ENCODE results near the gene MICB.
"Not testable (repeated sequence)": the region's sequence is repeated elsewhere in the genome, so short reads cannot be mapped to it uniquely, and the experiment has no call there.

The MICB gene

GRCh38 chr6:31499648-31500047 is 1.7 kb downstream of the MICB start:
- not testable (repeated sequence) for DNase-seq (ENCODE audit: low read depth in 3 of 3)

DNA sequence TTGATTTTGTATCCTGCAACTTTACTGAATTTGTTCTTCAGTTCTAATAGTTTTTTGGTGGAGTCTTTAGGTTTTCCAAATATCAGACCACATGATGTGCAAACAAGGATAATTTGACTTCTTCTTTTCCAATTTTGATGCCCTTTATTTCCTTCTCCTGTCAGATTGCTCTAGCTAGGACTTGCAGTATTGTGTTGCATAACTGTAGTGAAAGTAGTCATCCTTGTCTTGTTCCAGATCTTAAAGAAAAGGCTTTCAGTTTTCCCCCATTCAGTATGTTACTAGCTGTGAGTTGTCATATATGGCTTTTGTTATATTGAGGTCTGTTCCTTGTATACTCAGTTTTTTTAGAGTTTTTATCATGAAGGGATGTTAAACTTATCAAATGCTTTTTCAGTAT is 4.6 kb downstream of the MICB start:
- no peak for DNase-seq (ENCODE audit: low read depth in 3 of 3)

GRCh38 chr6:31509036-31509435 is 11.1 kb downstream of the MICB start:
- DNase-seq (ENCODE audit: low read depth in 3 of 3) = not testable (repeated sequence)

GRCh38 chr6:31510007-31510406 is 12.1 kb downstream of the MICB start:
- no peak for DNase-seq (ENCODE audit: low read depth in 3 of 3)

DNA sequence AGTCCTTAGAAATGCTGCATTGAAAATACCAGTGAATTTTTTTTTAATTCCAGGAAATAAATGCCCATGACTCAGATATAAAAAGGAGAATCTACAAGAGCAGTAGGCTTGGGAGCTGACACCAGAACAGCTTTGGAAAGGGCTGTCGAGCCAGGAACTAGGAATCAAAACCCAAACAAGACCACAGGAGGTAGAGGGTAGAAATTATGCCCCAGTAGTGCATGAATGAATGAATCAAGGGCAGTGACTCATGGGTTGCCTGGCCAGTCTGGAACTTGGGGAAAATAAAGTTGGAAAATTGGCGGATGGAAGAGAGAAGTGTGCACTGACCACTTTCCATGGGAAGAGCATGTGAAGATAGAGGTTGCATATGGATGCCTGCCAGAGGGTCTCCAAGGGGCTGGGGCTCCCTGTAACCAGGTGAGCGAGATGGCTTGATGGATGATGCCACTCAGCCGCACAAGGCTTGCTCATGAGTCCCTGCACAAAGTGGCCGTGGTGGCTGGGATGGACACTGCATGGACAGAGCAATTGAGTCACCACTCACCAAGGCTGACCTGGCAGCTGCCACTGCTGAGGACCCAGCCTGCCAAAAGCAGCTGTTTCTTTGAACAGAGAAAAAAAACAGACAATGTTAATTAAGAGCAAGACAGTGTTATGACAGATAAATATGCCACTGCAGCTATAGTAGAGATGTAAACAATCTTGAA is 15.7 kb downstream of the MICB start:
- DNase-seq (ENCODE audit: low read depth in 3 of 3) = no peak

GRCh38 chr6:31521835-31522234 is 23.9 kb downstream of the MICB start:
- no peak for DNase-seq (ENCODE audit: low read depth in 3 of 3)

- DNase-seq (ENCODE audit: low read depth in 3 of 3) = no peak
Observed at GRCh38 chr6:31525553-31525931, 27.6 kb downstream of the MICB start.

DNA sequence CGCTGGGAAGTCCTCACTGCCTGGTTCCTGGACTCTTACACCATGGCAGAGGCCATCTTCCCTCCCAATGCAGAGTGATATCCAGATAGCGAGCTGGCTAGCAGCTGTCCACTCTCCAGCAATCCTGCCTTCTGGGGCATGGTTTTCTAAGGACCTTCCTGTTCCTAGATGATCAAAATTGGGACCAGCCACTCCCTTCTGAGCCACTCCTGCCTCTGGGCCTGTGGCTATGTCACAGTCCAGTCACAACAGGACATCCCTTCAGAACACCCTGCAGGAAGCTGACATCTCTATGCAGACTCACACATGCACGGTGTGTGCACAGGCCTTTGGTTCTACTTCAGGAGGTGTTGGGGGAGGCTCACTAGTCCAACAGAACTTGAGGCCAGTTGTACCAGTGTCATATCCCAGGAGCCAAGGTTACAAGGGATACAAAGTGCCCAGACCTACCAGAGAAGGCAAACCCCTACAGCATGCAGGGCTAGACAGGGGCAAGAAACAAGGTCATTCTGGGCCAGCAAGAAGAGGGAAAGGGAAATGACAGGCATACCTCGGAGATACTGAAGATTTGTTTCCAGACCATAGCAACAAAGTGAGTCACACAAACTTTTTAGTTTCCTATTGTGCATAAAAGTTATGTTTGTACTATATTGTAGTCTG is 28.1 kb downstream of the MICB start:
- no peak for DNase-seq (ENCODE audit: low read depth in 3 of 3)

- no peak for DNase-seq (ENCODE audit: low read depth in 3 of 3)
Observed at GRCh38 chr6:31528307-31528777, 30.4 kb downstream of the MICB start.

GRCh38 chr6:31528821-31529328 is 30.9 kb downstream of the MICB start, which contains the start of gene MCCD1:
TSS of gene MCCD1 (plus strand) at chr6:31528962. CDS start at chr6:31529015, 53 bp downstream.
- DNase-seq (ENCODE audit: low read depth in 3 of 3) = no peak

DNA sequence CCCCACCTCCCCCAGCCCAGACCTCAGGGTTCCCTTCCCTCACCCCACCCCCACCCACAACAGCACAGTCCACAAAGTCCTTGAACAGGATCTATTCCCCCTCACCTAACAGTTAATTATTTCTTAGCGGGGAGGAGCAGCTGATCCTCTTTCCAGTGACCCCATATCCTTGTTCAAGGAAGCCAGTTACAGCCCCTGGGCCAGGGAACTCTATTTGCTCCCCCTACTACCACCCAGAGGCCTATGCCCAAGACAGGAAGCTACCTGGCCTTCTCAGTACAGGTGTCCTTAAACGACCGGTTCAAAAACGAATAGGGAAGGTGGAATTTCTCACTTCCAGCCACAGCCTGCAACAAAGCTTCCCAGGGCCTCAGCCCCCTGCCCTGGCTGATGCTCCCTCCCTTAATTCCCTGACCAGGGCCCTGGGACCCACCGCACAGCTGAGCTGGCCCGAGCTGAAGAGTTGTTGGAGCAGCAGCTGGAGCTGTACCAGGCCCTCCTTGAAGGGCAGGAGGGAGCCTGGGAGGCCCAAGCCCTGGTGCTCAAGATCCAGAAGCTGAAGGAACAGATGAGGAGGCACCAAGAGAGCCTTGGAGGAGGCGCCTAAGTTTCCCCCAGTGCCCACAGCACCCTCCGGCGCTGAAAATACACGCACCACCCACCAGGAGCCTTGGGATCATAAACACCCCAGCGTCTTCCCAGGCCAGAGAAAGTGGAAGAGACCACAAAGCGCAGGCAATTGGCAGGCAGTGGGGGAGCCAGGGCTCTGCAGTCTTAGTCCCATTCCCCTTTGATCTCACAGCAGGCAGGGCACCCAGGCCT is 31.6 kb downstream of the MICB start:
- no peak for DNase-seq (ENCODE audit: low read depth in 3 of 3)

- no peak for DNase-seq (ENCODE audit: low read depth in 3 of 3)
Observed at GRCh38 chr6:31530659-31531058, 32.7 kb downstream of the MICB start.

DNA sequence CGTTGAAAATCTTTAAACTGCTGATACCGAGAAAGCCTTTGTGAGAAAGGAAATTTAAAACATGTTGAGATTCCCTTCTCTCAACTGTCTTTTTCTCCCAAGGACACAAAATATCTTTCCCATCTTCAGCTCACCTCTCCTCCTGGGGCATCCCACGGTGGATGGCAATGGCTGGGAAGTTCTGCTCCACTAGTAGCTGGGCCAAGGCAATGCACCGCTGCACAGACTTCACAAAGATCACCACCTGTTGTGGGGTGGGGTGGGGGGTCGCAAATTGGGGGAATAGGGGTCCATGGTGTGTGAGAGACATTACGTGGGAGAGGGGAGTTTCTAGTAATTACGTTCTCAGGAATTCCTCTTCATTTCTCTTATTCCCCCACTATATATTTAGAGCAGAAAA is 33.2 kb downstream of the MICB start:
- no peak for DNase-seq (ENCODE audit: low read depth in 3 of 3)

- DNase-seq (ENCODE audit: low read depth in 3 of 3) = no peak
Observed at GRCh38 chr6:31531771-31532643, 34.1 kb downstream of the MICB start.

GRCh38 chr6:31532644-31533454 is 34.9 kb downstream of the MICB start:
- no peak for DNase-seq (ENCODE audit: low read depth in 3 of 3)

- no peak for DNase-seq (ENCODE audit: low read depth in 3 of 3)
Observed at GRCh38 chr6:31533455-31533841, 35.5 kb downstream of the MICB start.

GRCh38 chr6:31534011-31534410 is 36.1 kb downstream of the MICB start:
- no peak for DNase-seq (ENCODE audit: low read depth in 3 of 3)

GRCh38 chr6:31534521-31535040 is 36.6 kb downstream of the MICB start:
- no peak for DNase-seq (ENCODE audit: low read depth in 3 of 3)

- no peak for DNase-seq (ENCODE audit: low read depth in 3 of 3)
Observed at GRCh38 chr6:31535538-31536324, 37.8 kb downstream of the MICB start.

All from stimulated activated CD4-positive, alpha-beta T cell treated with anti-CD3 and anti-CD28 coated beads, TNF-alpha, amount 100 ng/mL, for 4 hours (primary cell).